GM21360 (cell line): ENCODE results near the gene CIBAR2.

ENCODE experiments used
- ATAC-seq: cut with Tn5 transposase; IDR thresholded peaks from one replicate; pipeline ENCODE4 v1.9.1; 2021; ENCODE audit warnings: mild to moderate bottlenecking, moderate library complexity; ENCODE audit not compliant: unreplicated experiment

The CIBAR2 gene

DNA sequence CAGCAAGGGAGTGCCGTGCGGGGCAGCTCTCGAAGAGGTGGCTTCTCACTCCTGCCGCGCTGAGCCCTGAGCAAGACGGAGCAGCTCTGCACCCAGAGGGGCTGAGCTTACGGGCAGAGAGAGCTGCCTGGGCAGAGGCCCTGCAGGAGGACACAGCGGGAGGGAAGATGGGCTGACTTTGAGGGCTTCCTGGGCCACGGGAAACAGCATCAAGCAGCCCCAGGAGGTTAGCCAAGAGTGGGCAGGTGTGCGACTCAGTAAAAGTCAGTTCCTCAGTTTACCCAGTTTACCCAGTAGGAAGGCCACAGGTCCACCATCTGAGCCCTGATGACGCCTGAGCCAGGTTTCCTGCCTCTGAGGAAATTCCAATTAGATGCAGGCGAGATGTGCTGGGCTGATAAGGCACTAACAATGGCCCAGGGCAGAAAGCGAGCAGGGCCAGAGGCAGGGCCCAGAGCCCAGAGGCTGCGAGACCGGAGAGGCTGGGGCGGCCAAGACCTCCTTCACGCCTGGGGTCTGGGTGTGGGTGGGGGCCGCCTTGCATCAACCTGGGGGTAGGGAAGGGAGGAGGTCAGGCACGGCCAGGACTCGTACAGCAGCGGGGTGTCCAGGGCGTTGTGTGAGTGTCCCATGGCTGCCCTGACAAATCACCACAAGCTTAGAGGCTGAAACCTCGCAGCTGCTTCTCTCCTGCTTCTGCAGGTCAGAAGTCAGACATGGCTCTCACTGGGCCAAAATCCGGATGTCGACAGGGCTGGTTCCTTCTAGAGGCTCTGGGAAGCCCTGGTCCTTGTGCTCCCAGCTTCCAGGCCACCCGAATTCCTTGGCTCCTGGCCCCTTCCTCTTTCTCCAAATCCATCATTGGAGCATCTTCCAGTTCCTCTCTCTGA lies 32.0 kb upstream of the CIBAR2 start:
- ATAC-seq, result no peak

DNA sequence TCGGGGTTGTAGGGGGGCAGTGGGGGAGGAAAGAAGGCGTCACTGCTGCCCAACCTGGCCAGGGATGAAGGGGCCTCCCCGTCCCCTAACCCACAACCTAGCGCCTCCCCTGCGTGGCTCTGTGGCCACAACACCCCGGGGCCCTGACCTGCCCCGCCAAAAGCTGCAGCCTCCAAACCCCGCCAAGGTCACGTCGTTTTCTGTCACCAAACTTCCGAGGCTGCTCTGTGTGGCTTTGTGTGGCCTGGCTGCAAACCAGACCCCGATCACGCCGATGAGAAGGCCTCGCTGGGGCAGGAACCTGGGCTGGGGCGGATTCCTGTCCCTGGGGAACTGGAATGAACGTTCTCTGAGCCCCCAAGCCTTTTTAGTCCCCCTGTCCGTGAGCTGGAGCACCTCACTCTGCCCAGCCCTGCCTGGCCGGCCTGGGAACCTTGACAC lies 30.5 kb upstream of the CIBAR2 start:
- ATAC-seq, result no peak

DNA sequence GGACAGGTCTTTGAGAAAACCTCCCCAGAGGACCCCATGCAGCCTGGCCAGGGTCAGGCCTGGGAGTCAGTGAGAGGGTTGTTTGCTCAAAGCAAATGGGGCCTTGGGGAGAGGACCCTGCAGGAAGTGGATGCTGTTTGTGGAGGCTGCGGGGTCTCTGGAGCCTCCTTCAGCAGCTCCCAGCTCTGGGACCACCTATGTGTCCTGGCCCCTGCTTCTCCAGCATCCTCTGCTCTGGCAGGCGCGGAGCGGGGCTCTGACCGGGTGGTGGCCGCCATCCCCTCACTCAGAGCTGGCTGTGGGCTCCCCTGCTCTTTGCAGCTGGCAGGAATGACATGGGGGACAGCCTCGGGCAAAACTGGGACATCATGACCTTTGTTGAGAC lies 29.8 kb upstream of the CIBAR2 start:
- ATAC-seq, result no peak

DNA sequence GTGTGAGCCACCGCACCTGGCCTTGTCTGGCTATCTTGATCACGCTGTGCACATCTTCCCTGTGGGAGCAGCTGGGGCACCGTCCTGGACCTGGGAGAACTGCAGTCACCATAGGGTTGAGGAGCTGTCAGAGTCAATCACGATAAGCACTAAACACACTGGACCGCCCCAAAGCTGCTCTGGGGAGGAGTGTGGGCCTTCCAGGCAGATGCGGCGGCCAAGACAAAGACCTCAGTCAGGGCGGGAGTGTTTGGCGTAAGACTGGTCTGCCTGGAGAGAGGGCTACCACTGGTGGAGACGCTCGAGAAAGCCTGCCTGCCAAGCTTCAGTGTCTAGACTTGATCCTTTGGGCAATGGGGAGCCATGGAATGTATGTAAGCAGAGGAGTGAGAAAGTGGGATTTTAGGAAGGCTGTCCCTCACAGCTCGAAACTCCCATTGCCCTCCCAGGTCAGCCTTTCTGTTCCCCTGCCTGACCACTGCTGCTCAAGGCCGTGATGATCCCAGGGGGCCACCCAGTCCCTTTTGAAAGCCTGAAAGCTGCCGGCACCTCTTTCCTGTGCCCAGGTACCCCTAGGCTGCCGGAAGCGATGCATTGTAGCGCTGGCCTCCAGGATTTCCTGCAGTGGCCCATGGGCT lies 29.3 kb upstream of the CIBAR2 start:
- ATAC-seq, result no peak

DNA sequence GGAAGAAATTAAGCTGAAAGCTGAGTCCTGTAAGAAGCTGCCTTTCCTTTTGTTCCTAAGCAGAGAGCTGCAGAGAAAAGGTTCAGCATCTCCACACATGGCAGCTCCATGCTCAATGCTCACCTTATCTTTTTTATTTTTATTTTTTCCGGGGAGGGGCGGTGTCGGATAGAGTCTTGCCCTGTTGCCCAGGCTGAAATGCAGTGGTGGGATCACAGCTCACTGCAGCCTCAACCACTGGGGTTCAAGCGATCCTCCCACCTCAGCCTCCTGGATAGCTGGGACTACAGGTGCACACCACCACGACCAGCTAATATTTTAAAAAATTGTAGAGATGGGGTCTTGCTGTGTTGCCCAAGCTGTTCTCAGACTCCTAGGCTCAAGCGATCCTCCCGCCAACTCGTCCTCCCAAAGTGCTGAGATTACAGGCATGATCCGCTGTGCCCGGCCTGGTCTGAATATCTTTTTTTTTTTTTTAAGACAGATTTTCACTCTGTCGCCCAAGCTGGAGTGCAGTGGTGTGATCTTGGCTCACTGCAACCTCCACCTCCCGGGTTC lies 28.3 kb upstream of the CIBAR2 start:
- no peak for ATAC-seq

DNA sequence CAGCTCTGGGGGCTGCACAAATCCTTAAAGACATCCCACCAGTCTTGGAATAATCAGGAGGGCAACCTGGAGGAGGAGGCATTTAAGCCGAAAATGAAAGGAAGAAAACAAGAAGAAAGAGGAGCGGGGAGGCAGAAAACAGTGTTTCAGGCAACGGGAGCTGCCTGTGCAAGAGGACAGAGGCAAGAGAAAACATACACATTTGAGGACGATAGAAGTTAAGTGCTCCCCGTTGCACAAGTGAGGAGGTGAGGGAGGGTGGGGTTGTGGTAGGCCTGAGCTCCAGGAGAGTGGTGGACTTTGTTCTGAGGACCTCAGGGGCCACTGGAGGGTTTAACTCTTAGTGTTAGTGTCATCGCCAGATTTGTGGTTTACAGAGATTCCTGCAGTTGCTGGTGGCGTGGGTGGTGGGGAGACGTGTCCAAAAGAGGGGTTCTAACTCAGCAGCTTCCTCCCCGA lies 27.6 kb upstream of the CIBAR2 start:
- ATAC-seq, result no peak

DNA sequence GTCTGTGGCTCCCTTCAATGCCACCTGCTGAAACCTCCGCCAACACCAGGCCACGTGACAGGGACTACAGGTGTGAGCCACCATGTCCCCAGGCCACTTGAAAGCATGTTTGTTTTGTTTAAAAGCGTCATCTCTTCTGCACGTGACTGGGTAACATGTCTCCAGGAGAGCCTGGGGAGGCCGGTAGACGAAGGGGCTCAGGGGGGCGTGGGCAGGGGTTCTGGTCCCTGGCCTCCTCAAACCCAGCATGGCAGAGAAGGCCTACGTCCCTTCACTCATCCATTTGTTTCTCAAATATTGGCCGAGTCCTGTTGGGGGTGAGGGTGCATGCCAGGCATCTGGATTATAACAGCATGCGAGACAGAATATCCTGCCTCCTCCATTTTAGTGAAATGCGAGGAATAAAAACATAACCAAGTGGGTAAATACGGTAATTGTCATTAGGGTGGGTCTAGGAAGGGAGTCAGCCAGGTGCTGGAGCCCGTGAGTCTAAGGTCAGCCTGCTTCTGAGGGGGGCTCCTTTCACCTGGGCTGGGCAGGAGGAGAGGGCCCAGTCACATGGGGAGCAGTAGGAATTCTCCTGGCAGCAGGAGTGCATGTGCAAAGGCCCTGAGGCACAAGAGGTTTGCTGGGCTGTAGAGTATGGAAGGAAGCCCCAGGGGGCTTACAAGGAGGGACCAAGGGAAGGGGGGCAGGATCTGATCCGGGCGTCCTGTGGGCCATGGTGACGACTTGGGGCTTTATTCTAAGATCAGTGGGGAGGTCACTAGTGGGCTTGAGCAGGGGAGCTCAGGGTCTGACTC lies 26.8 kb upstream of the CIBAR2 start:
- no peak for ATAC-seq

DNA sequence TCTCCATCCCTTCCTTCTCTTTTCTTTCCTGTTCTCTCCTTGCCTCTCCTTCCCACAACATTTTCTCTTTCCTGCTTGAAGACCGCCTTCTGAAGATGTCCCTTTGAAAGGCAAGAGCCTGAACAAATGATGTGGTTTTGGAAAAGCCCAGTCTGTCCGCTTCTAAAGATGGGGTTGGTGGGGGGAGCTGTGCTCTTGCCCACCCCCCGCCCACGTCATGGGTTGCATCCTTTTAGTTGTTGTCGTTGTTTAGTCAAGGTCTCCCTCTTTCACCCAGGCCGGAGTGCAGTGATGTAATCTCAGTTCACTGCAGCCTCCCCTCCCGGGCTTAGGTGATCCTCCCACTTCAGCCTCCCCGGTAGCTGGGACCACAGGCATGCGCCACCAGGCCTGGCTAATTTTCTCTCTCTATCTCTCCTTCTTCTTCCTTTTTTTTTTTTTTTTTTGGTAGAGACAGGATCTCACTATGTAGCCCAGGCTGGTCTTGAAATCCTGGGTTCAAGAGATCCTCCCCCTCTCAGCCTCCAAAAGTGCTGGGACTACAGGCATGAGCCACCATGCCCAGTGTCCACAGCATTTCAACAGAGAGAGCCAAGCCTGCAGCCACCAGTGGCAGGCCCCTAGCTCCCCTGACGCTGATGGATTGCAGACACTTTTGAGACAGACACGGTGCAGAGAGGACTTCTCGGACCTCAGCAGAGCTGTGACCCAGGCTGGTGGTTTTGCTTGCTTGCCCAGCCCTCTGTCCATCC lies 26.0 kb upstream of the CIBAR2 start:
- no peak for ATAC-seq

DNA sequence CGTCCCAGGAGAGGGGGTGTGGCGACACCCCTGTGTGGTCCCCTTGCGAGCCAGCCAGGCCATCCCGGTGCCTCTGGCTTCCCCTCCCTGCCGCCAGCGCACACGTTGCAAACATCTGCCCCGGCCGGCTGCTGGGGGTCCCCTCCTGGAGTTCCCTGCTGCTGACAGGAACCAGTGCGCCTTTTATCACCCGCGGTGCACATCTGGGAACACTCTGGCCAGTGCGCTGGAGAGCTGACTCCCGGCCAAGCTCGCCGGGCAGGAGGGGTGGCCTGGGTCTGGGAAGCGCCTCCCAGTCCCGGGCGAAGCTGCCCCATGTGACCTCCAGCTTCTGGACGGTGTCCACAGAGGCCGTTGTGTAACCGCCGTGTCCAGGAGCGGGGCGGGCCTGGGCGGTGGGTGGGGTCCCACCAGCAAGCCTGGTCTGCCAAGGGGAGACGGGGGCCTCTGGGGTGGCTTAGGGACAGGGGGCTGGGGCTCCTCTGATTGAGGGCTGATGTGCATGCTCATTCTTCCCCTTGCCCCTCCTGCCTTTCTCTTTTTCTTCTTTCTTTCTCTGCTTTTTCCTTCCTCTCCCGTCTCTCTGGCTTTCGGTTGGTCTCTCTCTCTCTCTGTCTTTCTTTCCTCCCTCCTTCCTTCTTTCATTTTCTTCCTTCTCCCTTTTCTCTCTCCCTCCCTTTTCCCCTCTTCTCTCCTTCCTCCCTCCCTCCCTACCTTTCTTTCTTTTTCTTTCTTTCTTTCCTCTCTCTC lies 25.2 kb upstream of the CIBAR2 start:
- no peak for ATAC-seq

DNA sequence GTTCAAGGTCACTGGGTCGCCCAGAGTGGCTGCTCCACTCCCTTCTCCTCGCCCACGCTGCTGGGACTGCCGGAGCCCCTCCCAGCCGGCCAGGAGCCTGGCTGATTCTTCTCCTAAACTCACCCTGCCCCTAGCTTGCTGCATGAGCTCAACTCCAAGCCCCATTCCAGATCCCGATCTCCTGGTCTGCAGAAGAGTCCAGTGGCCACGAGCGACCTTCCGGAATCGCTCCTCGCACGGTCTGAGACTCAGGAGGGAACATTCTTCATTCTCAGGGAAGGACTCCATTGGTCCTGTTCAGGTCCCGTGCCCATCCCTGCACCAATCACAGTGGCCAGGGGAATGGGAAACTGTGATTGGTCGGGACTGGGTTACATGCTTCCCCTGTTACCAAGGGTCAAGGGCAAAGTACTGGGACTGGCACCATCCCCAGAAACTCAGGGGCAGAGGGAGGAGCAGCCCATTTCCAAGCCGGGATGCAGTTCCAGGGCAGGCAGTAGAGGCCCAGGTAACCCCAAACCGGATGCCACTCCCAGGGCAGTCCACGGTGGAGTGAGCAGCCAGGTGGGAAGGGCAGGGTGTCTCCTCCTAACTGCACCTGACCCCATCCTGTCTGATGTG lies 24.5 kb upstream of the CIBAR2 start:
- ATAC-seq, result no peak

DNA sequence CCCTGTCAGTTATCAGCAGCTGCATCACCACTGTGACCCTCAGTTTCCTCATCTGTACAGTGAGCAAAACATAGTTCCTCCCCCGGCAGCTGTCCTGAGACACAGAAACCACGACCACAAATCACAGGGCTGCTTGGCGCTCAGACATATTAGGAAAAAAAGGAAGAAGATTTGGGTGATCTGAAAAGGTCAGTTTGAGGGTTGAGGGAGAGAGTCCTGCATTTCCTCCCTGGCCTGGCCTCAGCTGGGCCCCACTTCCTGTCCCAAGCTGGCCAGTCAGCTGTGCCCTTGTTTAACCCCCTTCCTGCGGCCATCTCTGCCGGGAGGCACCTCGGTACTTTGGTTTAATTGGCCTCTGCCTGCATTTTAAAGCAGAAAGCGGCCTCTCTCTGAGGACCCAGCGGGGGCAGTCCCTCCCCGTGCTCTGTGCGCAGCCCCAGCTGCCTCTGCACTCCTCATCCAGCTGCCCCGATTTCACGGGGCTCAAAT lies 24.0 kb upstream of the CIBAR2 start:
- no peak for ATAC-seq

DNA sequence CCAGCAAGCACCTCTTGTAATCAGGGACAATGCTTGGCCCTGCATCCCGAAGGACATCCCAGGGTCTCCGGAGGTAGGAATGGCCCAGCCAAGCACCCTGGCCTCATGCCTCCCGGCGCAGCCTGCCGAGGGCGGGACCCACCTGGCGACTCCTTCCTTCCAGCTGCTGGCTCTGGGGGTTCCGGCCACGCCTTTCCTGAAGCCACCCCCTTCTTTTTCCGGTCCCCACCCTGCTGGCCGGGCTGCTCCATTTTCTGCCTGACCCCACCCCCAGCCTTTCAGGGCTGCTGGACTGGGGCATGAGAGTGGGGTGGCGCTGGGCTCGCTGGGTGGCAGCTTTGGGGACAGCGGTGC lies 22.5 kb upstream of the CIBAR2 start:
- no peak for ATAC-seq

DNA sequence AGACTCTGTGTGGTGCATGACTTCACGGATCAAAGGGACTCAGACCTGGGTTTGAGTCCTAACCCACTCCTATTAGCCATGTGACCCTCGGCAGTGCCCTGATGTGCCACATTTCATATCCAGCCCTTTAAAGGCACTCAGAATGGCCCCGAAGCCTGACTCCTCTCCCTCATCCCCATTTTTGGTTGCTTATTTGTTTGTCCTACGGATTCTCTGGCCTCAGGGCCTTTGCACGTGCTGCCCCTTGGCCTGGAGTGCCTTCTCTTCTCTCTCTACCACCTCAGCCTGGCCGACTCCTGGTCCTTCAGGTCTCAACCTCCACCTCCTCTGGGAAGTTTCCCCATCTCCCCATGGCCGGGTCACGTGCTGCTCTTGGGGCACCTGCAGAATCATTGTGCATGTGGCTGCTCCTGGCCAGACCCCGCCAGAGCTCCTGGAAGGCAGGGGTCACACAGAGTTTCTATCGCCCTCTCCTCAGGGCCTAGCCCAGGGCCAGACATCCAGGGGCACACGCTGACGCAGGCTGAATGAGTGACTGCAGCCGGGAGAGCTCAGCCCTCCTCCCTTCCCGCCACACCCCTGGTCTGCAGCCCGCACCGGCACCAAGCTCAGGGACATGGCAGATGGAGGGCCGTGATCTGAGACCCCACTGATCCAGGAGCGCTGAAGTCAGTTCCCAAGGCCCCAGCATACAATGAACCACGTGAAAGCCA lies 22.0 kb upstream of the CIBAR2 start:
- ATAC-seq, result no peak

DNA sequence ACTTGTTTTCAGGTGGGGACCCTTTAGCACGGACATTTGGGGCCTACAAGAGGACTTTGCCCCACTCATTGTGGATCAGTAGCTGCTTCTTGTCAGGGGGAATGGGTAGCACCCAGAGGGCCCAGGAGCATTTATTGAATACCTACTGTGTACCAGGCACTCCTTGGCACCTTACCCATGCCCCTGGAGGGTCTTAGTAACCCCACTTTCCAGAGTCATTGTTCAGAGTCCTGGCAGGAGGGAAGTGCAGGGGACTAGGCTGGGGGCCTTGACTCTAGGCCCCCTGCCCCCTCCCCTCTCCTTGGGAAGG lies 21.0 kb upstream of the CIBAR2 start:
- no peak for ATAC-seq

DNA sequence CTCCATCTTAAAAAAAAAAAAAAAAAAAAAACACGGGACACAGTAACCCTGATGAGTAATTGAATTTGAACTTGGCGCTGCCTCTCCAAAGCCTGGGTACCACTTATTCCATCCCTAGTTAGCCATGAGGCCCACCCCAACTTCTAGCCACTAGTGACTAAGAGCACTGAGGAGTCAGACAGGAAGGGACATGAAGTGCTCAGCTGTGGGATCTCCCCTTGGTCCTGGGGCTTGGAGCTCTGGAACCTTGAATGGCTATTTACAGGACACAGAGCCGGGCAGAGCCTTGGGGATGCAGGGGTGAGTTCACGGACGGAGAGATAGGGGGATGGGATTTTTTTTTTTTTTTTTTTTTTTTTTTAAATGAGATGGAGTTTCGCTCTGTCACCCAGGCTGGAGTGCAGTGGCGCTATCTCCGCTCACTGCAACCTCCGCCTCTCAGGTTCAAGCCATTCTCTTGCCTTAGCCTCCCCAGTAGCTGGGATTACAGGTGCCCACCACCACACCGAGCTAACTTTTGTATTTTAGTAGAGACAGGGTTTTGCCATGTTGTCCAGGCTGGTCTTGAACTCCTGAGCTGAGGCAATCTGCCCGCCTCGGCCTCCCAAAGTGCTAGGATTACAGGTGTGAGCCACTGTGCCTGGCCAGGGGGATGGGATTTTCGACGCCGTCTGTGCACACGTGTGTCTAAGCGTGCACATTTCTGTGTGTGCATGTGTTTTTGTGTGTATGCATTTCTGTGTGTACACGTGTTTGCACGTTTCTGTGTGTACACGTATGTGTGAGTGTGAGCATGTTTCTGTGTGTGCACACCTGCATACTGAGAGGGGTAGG lies 20.4 kb upstream of the CIBAR2 start:
- no peak for ATAC-seq

DNA sequence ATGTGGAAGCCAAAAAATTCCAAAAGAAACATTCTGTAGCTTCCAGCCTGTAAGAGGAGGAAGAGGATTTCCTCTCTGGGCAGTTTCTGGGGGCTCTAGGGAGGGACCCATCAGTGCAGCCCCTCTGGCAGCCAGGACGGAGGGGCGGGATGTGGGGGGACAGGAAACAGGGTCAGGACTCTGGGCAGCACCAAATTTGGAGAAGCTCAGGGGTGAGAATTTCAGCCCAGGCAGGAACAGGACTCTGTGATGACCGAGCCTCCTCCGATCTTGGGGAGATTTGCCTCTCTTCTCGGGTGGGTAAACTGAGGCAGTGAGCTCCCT lies 18.4 kb upstream of the CIBAR2 start:
- no peak for ATAC-seq

DNA sequence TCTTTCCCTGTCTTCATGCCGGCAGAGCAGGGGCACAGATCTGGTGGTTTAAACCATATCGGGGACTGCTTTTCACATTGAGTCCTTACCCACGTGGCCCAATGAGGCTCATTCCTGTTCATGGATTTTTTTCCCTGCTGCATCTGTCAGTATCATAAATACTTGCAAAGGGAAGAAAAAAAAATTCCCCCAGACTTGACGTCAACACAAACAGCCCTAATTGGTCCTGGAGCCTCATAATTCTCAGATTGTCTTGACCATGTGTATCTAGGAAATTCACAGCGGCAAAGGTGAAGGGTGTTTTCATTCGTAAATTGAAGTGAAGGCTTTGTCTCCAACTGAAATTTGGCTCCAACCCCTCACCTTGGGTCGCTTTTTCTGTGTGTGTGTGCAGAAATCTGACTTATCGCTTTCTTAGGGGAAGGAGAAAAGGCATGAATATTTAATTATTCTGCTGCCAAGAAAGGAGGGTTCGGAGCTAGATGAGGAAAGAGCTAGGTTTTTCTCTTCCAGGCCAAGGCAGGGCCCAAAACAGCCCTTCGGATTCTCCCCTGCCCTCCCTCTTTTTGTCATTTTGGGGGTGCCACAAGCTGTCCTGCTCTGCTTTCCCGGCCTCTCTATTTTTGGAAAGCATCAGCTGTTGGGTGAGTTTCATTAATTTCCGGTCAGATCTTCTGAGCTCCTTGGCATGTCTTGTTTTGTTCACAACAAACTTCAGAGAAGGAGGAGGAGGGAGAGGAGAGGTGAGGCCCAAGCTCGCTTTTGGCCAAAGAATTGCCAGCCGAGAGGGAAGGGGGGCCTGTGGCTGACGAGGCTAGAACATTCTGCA lies 17.8 kb upstream of the CIBAR2 start:
- ATAC-seq, result no peak
